ENCODE data around the gene C19orf44.

C19orf44 gene

DNA sequence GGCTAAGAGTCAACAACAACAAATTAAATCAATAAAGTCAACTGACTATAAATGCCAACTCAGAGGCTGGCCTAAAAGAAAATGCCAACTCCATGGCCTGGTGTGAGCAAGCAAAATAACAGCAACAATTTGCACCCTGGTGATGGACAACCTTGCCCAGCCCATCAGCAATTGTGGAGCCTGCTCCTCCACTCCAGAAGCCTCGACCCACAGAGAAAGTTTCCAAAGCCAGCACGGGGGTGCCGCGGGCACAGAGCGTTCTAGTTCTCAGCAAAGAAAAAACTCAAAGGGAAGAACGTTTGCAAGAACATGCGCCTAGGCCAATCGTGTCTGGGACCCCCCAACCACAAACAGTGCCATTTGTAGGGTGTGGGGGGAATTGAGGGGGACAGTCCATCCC lies 35.7 kb upstream of the C19orf44 start:
- no peak overlapping the region for H3K4me3 ChIP-seq (ENCODE audit: low read length)
- H3K9ac ChIP-seq (ENCODE audit: low read length): no peak overlapping the region
- peaks cover 89% of the 10 kb centered on the region for H4K20me1 ChIP-seq (ENCODE audit: insufficient read depth, low read length)
- H3K27me3 ChIP-seq (ENCODE audit: low read depth, low read length): no peaks in the 10 kb centered on the region
- TF ChIP-seq, protein P1, sequence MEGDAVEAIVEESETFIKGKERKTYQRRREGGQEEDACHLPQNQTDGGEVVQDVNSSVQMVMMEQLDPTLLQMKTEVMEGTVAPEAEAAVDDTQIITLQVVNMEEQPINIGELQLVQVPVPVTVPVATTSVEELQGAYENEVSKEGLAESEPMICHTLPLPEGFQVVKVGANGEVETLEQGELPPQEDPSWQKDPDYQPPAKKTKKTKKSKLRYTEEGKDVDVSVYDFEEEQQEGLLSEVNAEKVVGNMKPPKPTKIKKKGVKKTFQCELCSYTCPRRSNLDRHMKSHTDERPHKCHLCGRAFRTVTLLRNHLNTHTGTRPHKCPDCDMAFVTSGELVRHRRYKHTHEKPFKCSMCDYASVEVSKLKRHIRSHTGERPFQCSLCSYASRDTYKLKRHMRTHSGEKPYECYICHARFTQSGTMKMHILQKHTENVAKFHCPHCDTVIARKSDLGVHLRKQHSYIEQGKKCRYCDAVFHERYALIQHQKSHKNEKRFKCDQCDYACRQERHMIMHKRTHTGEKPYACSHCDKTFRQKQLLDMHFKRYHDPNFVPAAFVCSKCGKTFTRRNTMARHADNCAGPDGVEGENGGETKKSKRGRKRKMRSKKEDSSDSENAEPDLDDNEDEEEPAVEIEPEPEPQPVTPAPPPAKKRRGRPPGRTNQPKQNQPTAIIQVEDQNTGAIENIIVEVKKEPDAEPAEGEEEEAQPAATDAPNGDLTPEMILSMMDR (IDR thresholded peaks at IDR 0.05; ENCODE audit: low read depth, low read length): no peak
- no peak for TF ChIP-seq EZH2phosphoT487 (IDR thresholded peaks at IDR 0.05; ENCODE audit: low read depth)
- peaks cover 94% of the 10 kb centered on the region for H3K79me2 ChIP-seq (ENCODE audit: low read length)
- no peaks in the 10 kb centered on the region for H3K9me3 ChIP-seq (ENCODE audit: insufficient read depth, low read length)
- no peak overlapping the region for H2AFZ ChIP-seq (ENCODE audit: low read depth, low read length)
- H3K4me2 ChIP-seq (ENCODE audit: low read length): no peak overlapping the region
- peaks cover 11% of the 10 kb centered on the region for H3K4me1 ChIP-seq (ENCODE audit: low read length)
- H3K36me3 ChIP-seq (replicated peaks; ENCODE audit: low read depth, low read length): peaks cover 10% of the 10 kb centered on the region
- no peak overlapping the region for H3K27ac ChIP-seq (ENCODE audit: low read length)

DNA sequence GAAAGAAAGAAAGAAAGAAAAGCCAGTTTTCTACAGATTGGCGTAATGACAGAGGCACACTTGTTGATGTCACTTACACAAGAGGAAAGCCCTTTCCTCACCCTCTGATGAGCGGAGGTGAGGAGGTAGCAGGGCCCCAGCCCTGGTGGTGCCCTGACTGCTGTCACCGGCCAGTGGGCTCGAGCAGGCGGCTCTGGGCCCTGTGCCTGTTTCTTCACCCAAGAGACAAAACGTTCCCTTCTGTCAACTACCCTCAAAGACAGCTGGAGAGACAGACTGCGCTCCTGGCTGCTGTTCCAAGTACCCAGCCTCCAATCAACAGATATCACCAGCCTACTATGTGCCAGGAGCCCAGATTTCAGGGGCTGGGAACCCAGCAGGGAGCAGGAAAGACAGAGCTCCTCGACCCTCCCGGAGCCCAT lies 34.6 kb upstream of the C19orf44 start:
- peaks cover 11% of the 10 kb centered on the region for H3K4me1 ChIP-seq (ENCODE audit: low read length)

DNA sequence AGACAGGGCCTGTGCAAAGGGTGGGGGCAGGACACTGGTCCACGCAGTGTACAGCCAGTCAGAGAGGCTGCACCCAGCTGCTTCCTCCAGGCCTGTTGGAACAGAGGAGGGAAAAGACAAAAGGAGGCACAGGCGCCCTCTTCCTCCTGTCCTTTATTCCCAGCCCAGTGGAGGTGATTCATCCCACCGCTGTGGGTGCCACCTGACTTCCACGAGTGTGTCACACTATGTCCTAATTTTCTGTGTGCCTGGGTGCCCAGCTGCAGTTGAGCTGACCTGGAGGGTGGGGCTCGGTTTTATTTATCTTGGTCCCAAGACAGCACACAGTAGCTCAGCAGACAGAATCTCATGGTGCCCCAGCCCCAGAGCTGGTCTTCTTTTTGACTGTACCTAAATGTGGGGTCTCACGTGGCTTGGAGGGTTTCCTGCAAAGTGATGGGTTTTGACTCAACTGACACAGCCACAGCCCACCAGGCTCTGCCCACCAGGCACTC lies 33.4 kb upstream of the C19orf44 start:
- peaks cover 3% of the 10 kb centered on the region for H3K4me1 ChIP-seq (ENCODE audit: low read length)
- peaks cover 93% of the 10 kb centered on the region for H3K79me2 ChIP-seq (ENCODE audit: low read length)
- no peaks in the 10 kb centered on the region for H3K27me3 ChIP-seq (ENCODE audit: low read depth, low read length)
- H3K27ac ChIP-seq (ENCODE audit: low read length): no peak overlapping the region
- no peak for TF ChIP-seq EZH2phosphoT487 (IDR thresholded peaks at IDR 0.05; ENCODE audit: low read depth)
- TF ChIP-seq, protein P1 (IDR thresholded peaks at IDR 0.05; ENCODE audit: low read depth, low read length): no peak
- H3K36me3 ChIP-seq (replicated peaks; ENCODE audit: low read depth, low read length): peaks cover 10% of the 10 kb centered on the region
- no peak overlapping the region for H2AFZ ChIP-seq (ENCODE audit: low read depth, low read length)
- no peak overlapping the region for H3K4me2 ChIP-seq (ENCODE audit: low read length)
- H4K20me1 ChIP-seq (ENCODE audit: insufficient read depth, low read length): peaks cover 79% of the 10 kb centered on the region
- no peak overlapping the region for H3K4me3 ChIP-seq (ENCODE audit: low read length)
- no peaks in the 10 kb centered on the region for H3K9me3 ChIP-seq (ENCODE audit: insufficient read depth, low read length)
- no peak overlapping the region for H3K9ac ChIP-seq (ENCODE audit: low read length)

More for the DNA sequence above, 34.6 kb upstream of the C19orf44 start:
- no peaks in the 10 kb centered on the region for H3K9me3 ChIP-seq (ENCODE audit: insufficient read depth, low read length)
- TF ChIP-seq EZH2phosphoT487 (IDR thresholded peaks at IDR 0.05; ENCODE audit: low read depth): no peak
- H2AFZ ChIP-seq (ENCODE audit: low read depth, low read length): no peak overlapping the region
- H3K4me3 ChIP-seq (ENCODE audit: low read length): no peak overlapping the region
- peaks cover 93% of the 10 kb centered on the region for H3K79me2 ChIP-seq (ENCODE audit: low read length)
- H3K4me2 ChIP-seq (ENCODE audit: low read length): no peak overlapping the region
- H4K20me1 ChIP-seq (ENCODE audit: insufficient read depth, low read length): peaks cover 82% of the 10 kb centered on the region
- no peak overlapping the region for H3K27ac ChIP-seq (ENCODE audit: low read length)
- peaks cover 10% of the 10 kb centered on the region for H3K36me3 ChIP-seq (replicated peaks; ENCODE audit: low read depth, low read length)
- no peak overlapping the region for H3K9ac ChIP-seq (ENCODE audit: low read length)
- H3K27me3 ChIP-seq (ENCODE audit: low read depth, low read length): no peaks in the 10 kb centered on the region

DNA sequence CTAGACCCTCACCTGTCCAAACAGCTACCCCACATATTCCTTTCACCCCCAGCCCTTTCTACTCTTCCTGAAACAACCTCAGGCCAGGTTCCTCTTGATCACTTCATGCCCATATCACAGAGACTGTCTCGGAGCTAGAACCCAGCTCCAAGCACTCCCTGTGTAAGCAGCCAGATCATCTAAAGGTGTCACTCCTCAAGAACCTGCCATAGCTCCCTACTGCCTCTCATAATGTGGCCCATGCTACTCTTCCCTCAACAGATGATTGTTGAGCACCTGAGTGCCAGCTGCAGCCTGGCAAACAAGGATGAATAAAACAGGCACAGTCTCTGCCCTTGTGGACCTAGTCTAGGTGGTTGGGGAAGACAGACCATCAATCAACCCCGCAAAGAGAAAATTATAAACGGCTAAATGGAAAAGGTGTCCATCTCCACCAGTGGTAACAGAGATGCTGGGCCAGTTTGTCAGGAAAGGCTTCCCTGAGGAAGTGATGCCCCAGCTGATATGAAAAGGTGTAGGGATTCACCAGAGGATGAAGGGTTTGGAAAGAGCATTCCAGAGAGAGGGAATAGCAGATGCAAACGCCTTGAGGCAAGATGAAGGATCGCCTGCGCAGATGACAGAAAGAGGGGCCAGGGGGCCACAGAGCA lies 32.7 kb upstream of the C19orf44 start:
- Histone ChIP-seq H4K20me1 (ENCODE audit: insufficient read depth, low read length) (peaks cover 76% of the 10 kb centered on the region), H3K27me3 (ENCODE audit: low read depth, low read length) (no peaks in the 10 kb centered on the region), H3K9ac (ENCODE audit: low read length) (no peak overlapping the region), H3K4me3 (ENCODE audit: low read length) (no peak overlapping the region), H3K36me3 (replicated peaks; ENCODE audit: low read depth, low read length) (peaks cover 10% of the 10 kb centered on the region), H3K79me2 (ENCODE audit: low read length) (peaks cover 93% of the 10 kb centered on the region), H3K4me2 (ENCODE audit: low read length) (no peak overlapping the region), H3K27ac (ENCODE audit: low read length) (no peak overlapping the region), H3K9me3 (ENCODE audit: insufficient read depth, low read length) (no peaks in the 10 kb centered on the region), H3K4me1 (ENCODE audit: low read length) (no peaks in the 10 kb centered on the region), H2AFZ (ENCODE audit: low read depth, low read length) (no peak overlapping the region)
- TF ChIP-seq, protein P1 (IDR thresholded peaks at IDR 0.05; ENCODE audit: low read depth, low read length): no peak
- no peak for TF ChIP-seq EZH2phosphoT487 (IDR thresholded peaks at IDR 0.05; ENCODE audit: low read depth)

All from OCI-LY3 (cell line).